Measurements from ENCODE around the gene BMPR1B. TPM values are rescaled to one million over a fixed set of nuclear protein-coding genes. Genes with fewer than 3 reads are reported as not detected.
"Not testable (repeated sequence)": the region's sequence is repeated elsewhere in the genome, so short reads cannot be mapped to it uniquely, and the experiment has no call there.

Gene BMPR1B
- total RNA-seq, 2 experiments from 2014 or later = not detected

DNA sequence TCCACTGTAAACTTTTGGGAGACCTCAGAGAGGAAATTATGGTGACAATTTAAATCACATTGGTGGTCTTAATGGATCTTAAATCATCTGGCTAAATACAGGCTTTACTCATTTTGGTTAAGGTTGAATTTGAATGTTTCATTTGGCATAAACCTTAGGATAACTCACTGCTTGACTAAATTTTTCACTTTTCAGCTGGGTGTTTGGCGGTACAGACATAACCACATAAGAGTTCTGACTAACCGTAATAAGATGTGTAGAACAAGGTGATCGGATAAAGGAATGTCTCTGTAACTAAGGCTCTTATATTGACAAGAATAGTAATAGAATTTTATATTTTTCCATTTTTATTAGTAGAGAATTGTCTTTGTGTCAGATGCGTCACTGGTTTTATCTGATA lies 281.0 kb downstream of the BMPR1B start:
- H3K36me3 Mint-ChIP-seq = no peaks in the 10 kb centered on the region
- no peak overlapping the region for H3K27ac Mint-ChIP-seq
- POLR2A ChIA-PET = no interaction called here
- H3K9me3 Mint-ChIP-seq = peaks cover 2% of the 10 kb centered on the region
- H3K27me3 Mint-ChIP-seq = no peaks in the 10 kb centered on the region
- H3K4me3 Mint-ChIP-seq = no peak overlapping the region
- no peak for ATAC-seq (ENCODE audit: low read depth)
- no peaks in the 10 kb centered on the region for H3K4me1 Mint-ChIP-seq
- no peak for DNase-seq

DNA sequence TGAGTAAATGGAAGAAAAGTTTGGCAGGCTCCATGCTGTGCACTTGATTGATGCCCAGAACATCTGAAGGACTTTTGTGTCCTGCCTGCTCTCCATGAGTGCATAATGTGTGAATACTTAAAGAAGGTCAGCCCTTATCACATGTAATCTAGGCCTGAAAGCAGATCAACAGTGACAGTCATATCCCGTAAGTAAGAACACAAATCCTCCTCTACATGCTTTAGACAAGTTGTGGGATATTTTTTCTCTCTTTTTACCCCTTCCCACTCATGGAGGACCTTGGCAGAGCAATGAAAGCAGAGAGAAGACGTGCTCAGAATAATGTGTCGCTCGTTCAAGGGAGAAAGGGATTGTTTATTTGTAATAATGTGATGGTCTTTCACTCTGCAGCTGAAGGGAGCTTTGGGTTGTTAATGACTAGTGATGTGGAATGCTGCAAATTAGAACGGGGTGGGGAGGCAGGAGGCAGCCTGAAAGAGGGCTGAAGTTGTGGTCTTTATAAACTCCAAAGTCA lies 286.6 kb downstream of the BMPR1B start:
- no peaks in the 10 kb centered on the region for H3K36me3 Mint-ChIP-seq
- H3K9me3 Mint-ChIP-seq = no peaks in the 10 kb centered on the region
- H3K27ac Mint-ChIP-seq = no peak overlapping the region
- no peak for ATAC-seq (ENCODE audit: low read depth)
- no peak for DNase-seq
- no peaks in the 10 kb centered on the region for H3K4me1 Mint-ChIP-seq
- POLR2A ChIA-PET = no interaction called here
- H3K4me3 Mint-ChIP-seq = no peak overlapping the region
- no peaks in the 10 kb centered on the region for H3K27me3 Mint-ChIP-seq

DNA sequence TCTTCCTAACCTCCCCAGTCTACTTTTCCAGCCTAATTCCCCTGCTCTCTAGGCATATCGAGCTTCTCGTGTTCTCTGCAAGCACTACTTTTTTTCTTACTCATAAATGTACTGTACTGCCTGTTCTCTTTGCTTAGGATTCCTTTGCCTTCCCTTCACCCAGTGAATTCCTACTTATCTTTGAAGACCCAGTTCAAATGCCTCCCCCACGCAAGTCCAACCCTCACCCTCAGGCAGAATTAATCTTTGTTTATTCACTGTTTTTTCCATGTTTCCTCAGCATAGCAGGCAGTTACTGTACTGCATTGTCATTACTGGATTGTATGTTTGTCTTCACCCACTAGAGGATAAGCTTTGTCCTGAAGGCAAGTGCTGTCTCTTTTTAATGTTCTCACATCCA lies 287.7 kb downstream of the BMPR1B start:
- H3K27me3 Mint-ChIP-seq = no peaks in the 10 kb centered on the region
- H3K9me3 Mint-ChIP-seq = no peaks in the 10 kb centered on the region
- no peak overlapping the region for H3K27ac Mint-ChIP-seq
- POLR2A ChIA-PET = no interaction called here
- ATAC-seq (ENCODE audit: low read depth) (no peak), DNase-seq (no peak)
- no peaks in the 10 kb centered on the region for H3K36me3 Mint-ChIP-seq
- no peaks in the 10 kb centered on the region for H3K4me1 Mint-ChIP-seq
- H3K4me3 Mint-ChIP-seq = no peak overlapping the region

DNA sequence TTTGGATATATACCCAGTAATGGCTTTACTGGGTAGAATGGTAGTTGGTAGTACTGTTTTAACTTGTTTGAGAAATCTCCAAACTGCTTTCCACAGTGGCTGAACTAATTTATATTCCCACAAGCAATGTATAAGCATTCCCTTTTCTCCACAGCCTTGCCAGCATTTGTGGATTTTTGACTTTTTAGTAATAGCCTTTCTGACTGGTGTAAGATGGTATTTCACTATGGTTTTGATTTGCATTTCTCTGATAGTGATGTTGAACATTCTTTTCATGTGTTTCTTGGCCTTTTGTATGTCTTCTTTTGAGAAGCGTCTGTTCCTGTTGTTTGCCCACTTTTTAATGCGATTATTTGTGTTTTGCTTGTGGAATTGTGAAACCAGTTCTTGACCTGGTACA lies 290.5 kb downstream of the BMPR1B start:
- no peaks in the 10 kb centered on the region for H3K36me3 Mint-ChIP-seq
- no peaks in the 10 kb centered on the region for H3K27me3 Mint-ChIP-seq
- DNase-seq = no peak
- ATAC-seq (ENCODE audit: low read depth) = no peak
- H3K27ac Mint-ChIP-seq = no peak overlapping the region
- no peaks in the 10 kb centered on the region for H3K9me3 Mint-ChIP-seq
- H3K4me1 Mint-ChIP-seq = no peaks in the 10 kb centered on the region
- POLR2A ChIA-PET = no interaction called here
- no peak overlapping the region for H3K4me3 Mint-ChIP-seq

DNA sequence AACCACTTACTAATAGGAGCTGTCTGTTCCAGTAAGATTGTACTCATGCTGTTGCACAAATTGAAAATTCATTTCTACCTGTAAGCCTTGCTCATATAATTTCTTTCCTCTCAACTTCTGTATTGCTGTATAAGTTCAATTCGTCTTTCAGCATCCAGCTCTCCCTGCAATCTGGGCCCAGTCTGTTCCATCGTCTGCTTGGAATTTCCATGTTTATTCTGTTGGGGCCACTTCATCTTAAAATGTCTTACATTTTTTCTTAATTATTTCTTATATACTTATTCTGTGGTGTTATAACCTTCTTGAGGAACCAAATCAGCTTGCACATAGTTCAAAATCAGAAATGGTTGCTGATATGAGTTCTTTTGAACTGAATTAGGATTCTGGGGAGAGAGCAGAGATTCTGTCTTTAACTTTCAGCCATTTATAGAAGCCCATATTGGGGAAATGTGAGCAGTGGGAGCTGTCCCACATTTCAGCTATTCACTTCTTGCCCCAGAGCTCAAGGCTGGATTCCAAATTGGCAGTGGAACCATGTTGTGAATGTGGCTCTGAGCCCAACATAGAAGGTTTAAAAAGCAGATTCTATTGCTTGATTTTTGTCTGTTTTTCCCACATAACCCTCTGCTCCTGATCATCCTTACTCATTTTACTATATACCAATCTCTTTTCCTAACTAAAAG lies 291.9 kb downstream of the BMPR1B start:
- H3K27me3 Mint-ChIP-seq = no peaks in the 10 kb centered on the region
- H3K36me3 Mint-ChIP-seq = no peaks in the 10 kb centered on the region
- ATAC-seq (ENCODE audit: low read depth) (no peak), DNase-seq (no peak)
- no peak overlapping the region for H3K27ac Mint-ChIP-seq
- H3K9me3 Mint-ChIP-seq = no peaks in the 10 kb centered on the region
- H3K4me3 Mint-ChIP-seq = no peak overlapping the region
- POLR2A ChIA-PET = no interaction called here
- no peaks in the 10 kb centered on the region for H3K4me1 Mint-ChIP-seq

DNA sequence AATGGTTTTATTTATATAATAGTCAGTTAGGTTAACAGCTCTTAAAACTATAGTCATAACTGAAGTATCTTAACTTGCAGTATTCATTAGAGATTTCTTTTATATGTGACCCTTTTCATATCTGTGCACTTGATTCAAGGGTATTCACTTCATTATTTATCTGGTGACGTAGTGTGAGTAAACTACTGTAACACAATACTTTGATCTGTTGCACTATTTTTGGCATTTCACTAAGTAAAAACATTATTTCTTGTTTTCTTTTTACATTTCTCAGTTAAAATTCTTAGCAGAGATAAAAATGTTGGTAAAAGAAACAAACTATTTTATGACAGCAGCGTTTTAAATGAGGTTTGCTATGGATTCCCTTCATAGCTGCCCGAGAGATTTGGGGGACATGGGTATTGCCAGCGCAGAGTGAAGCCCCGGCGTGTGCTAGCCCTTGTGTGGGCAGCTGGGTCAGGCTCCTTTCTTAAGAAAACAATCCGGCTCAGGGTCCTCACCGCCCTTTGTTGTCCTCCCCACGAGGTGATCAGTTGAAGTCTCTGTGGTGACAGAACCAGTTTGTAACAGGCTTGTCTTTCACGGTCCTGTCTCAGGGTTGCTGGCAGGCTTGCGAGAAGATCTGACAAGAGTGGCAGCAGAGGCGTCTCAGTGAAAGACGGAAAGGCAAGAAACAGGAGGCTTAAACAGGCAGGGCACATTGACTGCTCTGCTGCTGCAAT lies 293.4 kb downstream of the BMPR1B start:
- POLR2A ChIA-PET = no interaction called here
- Mint-ChIP-seq H3K4me1 (no peaks in the 10 kb centered on the region), H3K36me3 (no peaks in the 10 kb centered on the region), H3K27me3 (no peaks in the 10 kb centered on the region), H3K4me3 (no peak overlapping the region), H3K9me3 (no peaks in the 10 kb centered on the region), H3K27ac (no peak overlapping the region)
- ATAC-seq (ENCODE audit: low read depth) (no peak), DNase-seq (no peak)

DNA sequence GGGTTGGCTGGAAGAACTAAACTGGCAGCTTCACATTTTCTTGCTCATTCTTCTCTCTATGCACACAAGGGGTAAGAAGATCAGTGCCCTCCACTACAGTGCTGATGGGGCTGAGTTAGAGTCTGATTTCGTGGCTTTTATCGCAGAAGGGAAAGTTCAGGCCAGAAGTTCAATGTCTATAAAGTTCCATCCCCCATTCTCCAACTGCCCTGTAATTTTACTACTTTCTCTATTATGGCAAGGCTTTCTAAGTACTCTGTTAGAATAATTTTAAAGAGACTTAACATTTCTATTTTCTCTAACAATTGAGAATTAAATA lies 293.9 kb downstream of the BMPR1B start:
- H3K9me3 Mint-ChIP-seq = no peaks in the 10 kb centered on the region
- no peaks in the 10 kb centered on the region for H3K4me1 Mint-ChIP-seq
- H3K27ac Mint-ChIP-seq = no peak overlapping the region
- DNase-seq (no peak), ATAC-seq (ENCODE audit: low read depth) (no peak)
- POLR2A ChIA-PET = no interaction called here
- no peak overlapping the region for H3K4me3 Mint-ChIP-seq
- H3K36me3 Mint-ChIP-seq = no peaks in the 10 kb centered on the region
- H3K27me3 Mint-ChIP-seq = no peaks in the 10 kb centered on the region

DNA sequence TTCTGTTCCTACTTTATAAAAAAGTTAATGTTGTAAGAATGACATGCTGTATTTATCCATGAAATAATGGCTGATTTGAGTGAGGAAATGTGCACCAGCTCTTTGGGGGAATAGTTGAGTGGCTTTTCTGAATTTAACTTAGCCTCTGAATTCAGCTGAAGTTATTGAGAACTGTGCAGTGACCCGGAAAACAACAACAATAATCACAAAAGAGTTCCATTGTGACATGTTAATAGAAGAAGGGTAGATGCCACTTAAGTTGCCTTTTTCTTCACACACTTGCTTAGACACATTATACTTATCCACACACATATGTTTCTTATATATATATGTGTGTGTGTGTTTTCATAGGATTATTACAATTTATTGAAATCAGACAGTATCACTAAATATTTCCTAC lies 301.2 kb downstream of the BMPR1B start:
- Mint-ChIP-seq H3K4me3 (no peak overlapping the region), H3K4me1 (no peaks in the 10 kb centered on the region), H3K36me3 (no peaks in the 10 kb centered on the region), H3K27ac (no peak overlapping the region), H3K27me3 (no peaks in the 10 kb centered on the region), H3K9me3 (no peaks in the 10 kb centered on the region)
- DNase-seq (no peak), ATAC-seq (ENCODE audit: low read depth) (no peak)
- POLR2A ChIA-PET = no interaction called here

DNA sequence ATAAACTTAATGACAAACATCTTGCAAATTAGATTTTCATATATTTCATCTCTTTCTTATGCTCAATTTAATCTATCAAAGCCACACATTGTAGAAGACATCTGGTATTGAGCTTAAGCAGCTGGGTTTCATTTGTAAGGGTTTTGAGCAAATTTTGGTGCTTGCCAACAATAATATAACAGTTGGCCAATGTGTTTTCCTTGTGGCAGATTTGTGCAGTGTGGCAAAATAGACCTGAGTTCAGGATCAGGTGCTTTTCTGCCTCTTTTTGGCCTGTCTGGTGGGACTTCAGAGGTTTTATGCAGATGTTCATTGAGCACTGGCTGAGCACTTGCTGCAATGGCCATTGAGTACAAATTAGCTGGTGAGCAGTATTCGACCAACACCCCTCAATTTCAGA lies 301.9 kb downstream of the BMPR1B start:
- Mint-ChIP-seq H3K27me3 (no peaks in the 10 kb centered on the region), H3K27ac (no peak overlapping the region), H3K9me3 (no peaks in the 10 kb centered on the region), H3K4me1 (no peaks in the 10 kb centered on the region), H3K36me3 (no peaks in the 10 kb centered on the region), H3K4me3 (no peak overlapping the region)
- POLR2A ChIA-PET = no interaction called here
- ATAC-seq (ENCODE audit: low read depth) (no peak), DNase-seq (no peak)

DNA sequence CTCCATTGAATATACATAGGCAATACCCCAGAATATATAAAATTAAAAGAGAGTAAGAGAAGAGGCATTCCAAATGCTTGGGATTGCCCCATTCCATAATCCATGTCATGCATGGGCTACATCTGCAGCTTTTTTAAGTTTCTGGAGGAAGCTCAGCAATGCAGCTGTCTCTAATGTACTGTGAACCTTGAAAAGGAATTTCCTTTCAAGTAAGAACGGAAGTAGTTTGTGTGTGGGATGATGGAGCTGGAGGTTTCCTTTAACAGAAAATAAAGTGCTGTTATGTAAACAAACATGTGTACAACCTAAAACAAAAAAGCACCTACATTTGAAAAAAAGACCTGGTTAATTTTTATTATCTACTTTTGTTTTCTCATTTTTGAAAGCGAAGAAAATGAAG lies 303.5 kb downstream of the BMPR1B start:
- Mint-ChIP-seq H3K36me3 (no peaks in the 10 kb centered on the region), H3K9me3 (no peaks in the 10 kb centered on the region), H3K4me1 (no peaks in the 10 kb centered on the region), H3K27ac (no peak overlapping the region), H3K4me3 (no peak overlapping the region), H3K27me3 (no peaks in the 10 kb centered on the region)
- ATAC-seq (ENCODE audit: low read depth) = no peak
- POLR2A ChIA-PET = no interaction called here
- no peak for DNase-seq

DNA sequence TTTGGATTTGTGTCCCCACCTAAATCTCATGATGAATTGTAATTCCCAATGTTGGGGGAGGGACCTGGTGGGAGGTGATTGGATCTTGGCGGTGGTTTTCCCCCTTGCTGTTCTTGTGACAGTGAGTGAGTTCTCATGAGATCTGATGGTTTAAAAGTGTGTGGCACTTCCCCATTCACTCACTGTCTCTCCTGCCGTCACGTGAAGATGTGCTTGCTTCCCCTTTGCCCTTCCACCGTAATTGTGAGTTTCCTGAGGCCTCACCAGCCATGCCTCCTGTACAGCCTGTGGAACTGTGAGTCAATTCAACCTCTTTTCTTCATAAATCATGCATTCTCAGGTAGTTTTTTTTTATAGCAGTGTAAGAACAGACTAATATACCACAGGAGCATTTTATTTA lies 304.0 kb downstream of the BMPR1B start:
- ATAC-seq (ENCODE audit: low read depth); H3K27me3 Mint-ChIP-seq; H3K4me1 Mint-ChIP-seq; H3K36me3 Mint-ChIP-seq; POLR2A ChIA-PET; H3K27ac Mint-ChIP-seq; DNase-seq; H3K4me3 Mint-ChIP-seq; H3K9me3 Mint-ChIP-seq: not testable (repeated sequence)

DNA sequence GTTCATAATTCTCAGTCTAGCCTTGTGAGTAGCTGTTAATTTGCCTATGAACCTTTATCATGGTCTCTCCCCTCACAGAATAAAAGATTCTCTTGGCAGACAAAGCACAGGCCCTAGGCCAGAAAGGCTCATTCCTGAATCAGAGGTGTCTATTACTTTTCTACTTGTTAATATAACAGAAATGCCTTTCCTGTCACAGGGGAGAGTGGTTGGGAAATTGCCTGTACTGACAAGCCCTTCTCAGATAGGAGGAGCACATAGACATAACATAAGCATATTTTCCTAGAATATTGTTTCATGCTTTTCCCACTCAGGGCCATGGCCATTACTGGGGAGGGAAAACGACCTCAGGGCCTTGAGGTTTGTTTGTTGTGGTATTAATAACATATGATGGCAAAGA lies 308.3 kb downstream of the BMPR1B start:
- Mint-ChIP-seq H3K4me3 (no peak overlapping the region), H3K36me3 (no peaks in the 10 kb centered on the region), H3K27me3 (peaks cover 3% of the 10 kb centered on the region), H3K9me3 (no peaks in the 10 kb centered on the region), H3K27ac (no peak overlapping the region), H3K4me1 (peaks cover 5% of the 10 kb centered on the region)
- no peak for DNase-seq
- ATAC-seq (ENCODE audit: low read depth) = no peak
- POLR2A ChIA-PET = no interaction called here

DNA sequence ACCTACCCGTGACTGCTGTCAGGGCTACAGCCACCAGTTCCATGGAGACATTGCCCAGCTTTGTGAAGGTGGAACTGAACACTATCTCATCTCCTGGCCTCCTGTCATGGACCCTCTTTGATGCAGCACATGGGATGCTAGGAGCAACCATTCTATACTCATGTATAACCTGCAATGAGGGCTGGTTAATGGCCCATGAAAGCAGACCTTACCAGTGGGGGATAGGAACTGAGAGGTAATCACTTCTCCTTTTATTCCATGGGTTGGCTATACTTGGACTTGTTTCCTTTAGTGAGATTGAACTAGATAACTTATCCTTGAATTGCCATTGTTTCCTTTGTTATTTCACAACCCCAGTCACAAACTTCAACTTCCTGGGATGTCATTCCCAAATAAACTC lies 310.6 kb downstream of the BMPR1B start:
- no peak for ATAC-seq (ENCODE audit: low read depth)
- Mint-ChIP-seq H3K4me1 (peaks cover 5% of the 10 kb centered on the region), H3K9me3 (peaks cover 2% of the 10 kb centered on the region), H3K27ac (no peak overlapping the region), H3K36me3 (no peaks in the 10 kb centered on the region), H3K27me3 (peaks cover 3% of the 10 kb centered on the region), H3K4me3 (no peak overlapping the region)
- DNase-seq = no peak
- POLR2A ChIA-PET = no interaction called here

DNA sequence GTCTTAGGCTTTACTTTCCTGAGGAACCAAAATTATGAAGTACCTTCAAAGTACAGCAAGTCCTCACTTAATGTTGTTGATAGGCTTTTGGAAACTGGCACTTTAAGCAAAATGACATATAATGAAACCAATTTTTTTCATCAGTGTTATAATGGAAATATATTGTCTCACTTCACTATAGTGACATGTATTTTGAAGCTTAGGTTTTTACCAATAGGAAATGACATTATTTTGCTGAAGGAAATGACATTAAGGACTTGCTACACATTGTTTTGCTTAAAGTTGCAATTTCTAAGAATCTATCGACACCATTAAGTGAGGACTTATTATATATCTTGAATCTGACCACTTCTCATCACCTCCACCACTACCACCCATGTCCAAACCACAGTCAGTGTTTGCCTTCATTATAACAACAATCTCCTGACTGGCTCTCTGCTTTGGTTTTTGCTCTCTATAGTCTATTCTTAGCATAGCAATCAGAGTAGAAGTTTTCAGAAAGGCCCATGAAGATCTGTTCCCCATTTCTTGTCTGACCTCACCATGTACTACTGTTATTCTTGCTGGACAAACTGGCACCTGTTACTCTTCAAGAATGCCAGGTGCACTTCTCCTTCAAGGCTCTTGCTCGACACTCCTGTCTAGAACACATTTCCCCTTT lies 311.2 kb downstream of the BMPR1B start:
- peaks cover 2% of the 10 kb centered on the region for H3K9me3 Mint-ChIP-seq
- H3K36me3 Mint-ChIP-seq = no peaks in the 10 kb centered on the region
- H3K4me1 Mint-ChIP-seq = peaks cover 5% of the 10 kb centered on the region
- POLR2A ChIA-PET = no interaction called here
- ATAC-seq (ENCODE audit: low read depth) = no peak
- no peak overlapping the region for H3K4me3 Mint-ChIP-seq
- no peak overlapping the region for H3K27ac Mint-ChIP-seq
- DNase-seq = no peak
- H3K27me3 Mint-ChIP-seq = peaks cover 3% of the 10 kb centered on the region

All from activated naive CD8-positive, alpha-beta T cell treated with anti-CD3 and anti-CD28 coated beads, Interleukin-2, amount 10 ng/mL, durations not matched to agents 7 days and 5 days (primary cell).